H9 (cell line): ENCODE data around the gene KPNA1. TPM values are rescaled to one million over a fixed set of nuclear protein-coding genes. Genes with fewer than 3 reads are reported as not detected.

Source experiments
- DNase-seq: peaks from one replicate; pipeline ENCODE4 v3.0.0-alpha.2; 2017
- H2AFZ ChIP-seq: one replicate; pipeline ENCODE4 v1.6.1; 2013; ENCODE audit warnings: mild to moderate bottlenecking, low read length, control low read depth, moderate library complexity
- H2AK5ac ChIP-seq: 2 replicates; pipeline ENCODE4 v1.6.1; 2013; ENCODE audit warnings: low read length, control low read depth, mixed read lengths; ENCODE audit not compliant: insufficient read length
- H2BK120ac ChIP-seq: one replicate; pipeline ENCODE4 v1.6.1; 2013; ENCODE audit warnings: low read depth, mild to moderate bottlenecking, low read length, control low read depth, inconsistent platforms; ENCODE audit not compliant: poor library complexity, severe bottlenecking
- H2BK12ac ChIP-seq: 2 replicates; pipeline ENCODE4 v1.6.1; 2013; ENCODE audit warnings: low read length, control low read depth, mixed read lengths, low read depth; ENCODE audit not compliant: insufficient read length
- H2BK15ac ChIP-seq: 2 replicates; pipeline ENCODE4 v1.6.1; 2013; ENCODE audit warnings: low read depth, low read length, control low read depth
- H2BK20ac ChIP-seq: one replicate; pipeline ENCODE4 v1.6.1; 2013; ENCODE audit warnings: low read depth, mild to moderate bottlenecking, low read length, control low read depth, inconsistent platforms; ENCODE audit not compliant: poor library complexity, severe bottlenecking
- H2BK5ac ChIP-seq: 2 replicates; pipeline ENCODE4 v1.6.1; 2013; ENCODE audit warnings: low read length, control low read depth, mixed read lengths; ENCODE audit not compliant: insufficient read length
- H3K14ac ChIP-seq: 2 replicates; pipeline ENCODE4 v1.6.1; 2013; ENCODE audit warnings: low read length, control low read depth; ENCODE audit not compliant: insufficient read depth
- H3K18ac ChIP-seq: 2 replicates; pipeline ENCODE4 v1.6.1; 2013; ENCODE audit warnings: low read depth, mild to moderate bottlenecking, mixed read lengths, low read length, control low read depth; ENCODE audit not compliant: insufficient read length
- H3K23ac ChIP-seq: 2 replicates; pipeline ENCODE4 v1.6.1; 2013; ENCODE audit warnings: low read length, control low read depth, mixed read lengths, low read depth; ENCODE audit not compliant: insufficient read length
- H3K23me2 ChIP-seq: 2 replicates; pipeline ENCODE4 v1.6.1; 2013; ENCODE audit warnings: low read depth, mild to moderate bottlenecking, mixed read lengths, low read length, control low read depth; ENCODE audit not compliant: insufficient read length, poor library complexity, severe bottlenecking
- H3K27ac ChIP-seq: 2 replicates; pipeline ENCODE4 v1.5.1; 2013; ENCODE audit warnings: low read length, control low read depth, mixed read lengths, low read depth; ENCODE audit not compliant: insufficient read length
- H3K27me3 ChIP-seq: 2 replicates; pipeline ENCODE4 v1.6.1; 2013; ENCODE audit warnings: low read length, control low read depth, inconsistent platforms; ENCODE audit not compliant: insufficient read depth
- H3K4ac ChIP-seq: 2 replicates; pipeline ENCODE4 v1.6.1; 2013; ENCODE audit warnings: low read depth, mild to moderate bottlenecking, control low read depth, inconsistent platforms, low read length, moderate library complexity
- H3K4me1 ChIP-seq: 2 replicates; pipeline ENCODE4 v1.6.1; 2013; ENCODE audit warnings: low read length, control low read depth, inconsistent platforms; ENCODE audit not compliant: insufficient read depth
- H3K4me2 ChIP-seq: 2 replicates; pipeline ENCODE4 v1.6.1; 2013; ENCODE audit warnings: low read length, control low read depth, mixed read lengths; ENCODE audit not compliant: insufficient read length, insufficient read depth
- H3K56ac ChIP-seq: 2 replicates; pipeline ENCODE4 v1.6.1; 2013; ENCODE audit warnings: low read depth, mild to moderate bottlenecking, mixed read lengths, low read length, control low read depth; ENCODE audit not compliant: insufficient read length
- H3K79me1 ChIP-seq: 2 replicates; pipeline ENCODE4 v1.6.1; 2013; ENCODE audit warnings: low read depth, mild to moderate bottlenecking, moderate library complexity, low read length, control low read depth, inconsistent platforms; ENCODE audit not compliant: insufficient read depth, poor library complexity, severe bottlenecking
- H3K79me2 ChIP-seq: 2 replicates; pipeline ENCODE4 v1.6.1; 2013; ENCODE audit warnings: low read length, control low read depth, inconsistent platforms; ENCODE audit not compliant: insufficient read depth
- H3K9ac ChIP-seq: 2 replicates; pipeline ENCODE4 v1.6.1; 2013; ENCODE audit warnings: low read length, control low read depth, mixed read lengths; ENCODE audit not compliant: insufficient read length; ENCODE audit errors: extremely low read depth
- H3K9me3 ChIP-seq: one replicate; pipeline ENCODE4 v1.6.1; 2013; ENCODE audit warnings: low read depth, low read length, inconsistent platforms; ENCODE audit not compliant: control insufficient read depth
- H3T11ph ChIP-seq: one replicate; pipeline ENCODE4 v1.6.1; 2013; ENCODE audit warnings: mild to moderate bottlenecking, low read length, control low read depth, inconsistent platforms
- H4K20me1 ChIP-seq: one replicate; pipeline ENCODE4 v1.6.1; 2013; ENCODE audit not compliant: control insufficient read depth, insufficient read length, insufficient read depth
- H4K5ac ChIP-seq: 2 replicates; pipeline ENCODE4 v1.6.1; 2013; ENCODE audit warnings: low read depth, mild to moderate bottlenecking, mixed read lengths, low read length, control low read depth; ENCODE audit not compliant: insufficient read length
- H4K8ac ChIP-seq: replicated peaks from 2 replicates; pipeline ENCODE4 v1.6.1; 2013; ENCODE audit warnings: low read length, control low read depth, mixed read lengths, low read depth; ENCODE audit not compliant: insufficient read length
- H4K91ac ChIP-seq: 2 replicates; pipeline ENCODE4 v1.6.1; 2013; ENCODE audit warnings: low read depth, mild to moderate bottlenecking, moderate library complexity, mixed read lengths, low read length, control low read depth; ENCODE audit not compliant: insufficient read length
- H3K27ac Mint-ChIP-seq, 3 experiments: 2 replicates in 2 of 3; 3 replicates in 1 of 3; pipeline ENCODE4 v1.8.0; 2020 to 2021; ENCODE audit warnings: mixed read lengths in 3 of 3, mild to moderate bottlenecking in 1 of 3, moderate library complexity in 1 of 3
- H3K27me3 Mint-ChIP-seq: 2 replicates; pipeline ENCODE4 v1.8.0; 2021; ENCODE audit warnings: low read depth, mild to moderate bottlenecking, moderate library complexity, mixed read lengths
- H3K36me3 Mint-ChIP-seq, 3 experiments: 2 replicates in 2 of 3; 3 replicates in 1 of 3; pipeline ENCODE4 v1.8.0; 2020 to 2021; ENCODE audit warnings: low read depth in 3 of 3, mixed read lengths in 3 of 3; ENCODE audit not compliant: insufficient read depth in 1 of 3
- H3K4me1 Mint-ChIP-seq, 2 experiments: 2 replicates each; pipeline ENCODE4 v1.8.0; 2020; ENCODE audit warnings: mixed read lengths in 2 of 2
- H3K4me3 Mint-ChIP-seq, 2 experiments: 2 replicates in 1 of 2; 3 replicates in 1 of 2; pipeline ENCODE4 v1.8.0; 2020 to 2021; ENCODE audit warnings: mild to moderate bottlenecking in 2 of 2, mixed read lengths in 2 of 2, moderate library complexity in 1 of 2
- H3K9me3 Mint-ChIP-seq, 2 experiments: 2 replicates in 1 of 2; 3 replicates in 1 of 2; pipeline ENCODE4 v1.8.0; 2020; ENCODE audit warnings: mild to moderate bottlenecking in 2 of 2, mixed read lengths in 2 of 2, moderate library complexity in 1 of 2
- WGBS: extraction: QIAGEN DNeasy Blood & Tissue Kit; methylation state at CpG from one replicate; pipeline ENCODE4 v1.1.7; 2013; ENCODE audit warnings: missing lambda C conversion rate, low lambda C conversion rate, mixed read lengths; ENCODE audit not compliant: insufficient read length; ENCODE audit errors: extremely low coverage; 5-methylcytosine and 5-hydroxymethylcytosine counted together
- total RNA-seq: library from RNA; stranded (reverse); gene quantifications from 2 replicates; pipeline ENCODE4 v1.2.1, GENCODE V29; 2021
- TF ChIP-seq, protein P1 (sequence below): fragments of 200-600 bp; sonication (generic); conservative IDR thresholded peaks from 3 replicates; pipeline ENCODE4 v1.8.0; 2021; ENCODE audit warnings: antibody characterized with exemption, mild to moderate bottlenecking

Gene KPNA1
- total RNA-seq, 1 experiment from 2014 or later = 71.7 TPM

DNA sequence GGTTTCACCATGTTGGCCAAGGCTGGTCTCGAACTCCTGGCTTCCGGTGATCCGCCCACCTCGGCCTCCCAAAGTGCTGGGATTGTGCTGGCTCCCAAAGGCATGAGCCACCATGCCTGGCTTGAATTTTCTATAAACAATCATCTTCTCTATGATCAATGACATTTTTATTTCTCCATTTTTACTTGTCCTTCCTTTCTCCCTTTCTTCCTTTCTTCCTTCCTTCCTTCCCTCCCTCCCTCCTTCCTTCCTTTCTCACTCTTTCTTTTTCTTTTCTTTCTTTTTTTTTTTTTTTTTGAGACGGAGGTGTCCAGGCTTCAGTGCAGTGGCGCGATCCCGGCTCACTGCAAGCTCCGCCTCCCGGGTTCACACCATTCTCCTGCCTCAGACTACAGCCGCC, 8.6 kb upstream of the KPNA1 start:
- no peaks in the 10 kb centered on the region for H3K23me2 ChIP-seq
- Mint-ChIP-seq H3K27me3 (no peaks in the 10 kb centered on the region), H3K27ac (no peak overlapping the region), H3K4me3 (no peak overlapping the region), H3K4me1 (no peaks in the 10 kb centered on the region; a peak in 1 of 4 replicates), H3K36me3 (no peaks in the 10 kb centered on the region), H3K9me3 (no peaks in the 10 kb centered on the region)
- no peaks in the 10 kb centered on the region for H4K20me1 ChIP-seq
- H3K18ac ChIP-seq = no peak overlapping the region
- no peak overlapping the region for H3K56ac ChIP-seq
- no peak overlapping the region for H2AK5ac ChIP-seq
- no peak overlapping the region for H4K91ac ChIP-seq
- no peak overlapping the region for H3K4me2 ChIP-seq
- TF ChIP-seq, protein P1, sequence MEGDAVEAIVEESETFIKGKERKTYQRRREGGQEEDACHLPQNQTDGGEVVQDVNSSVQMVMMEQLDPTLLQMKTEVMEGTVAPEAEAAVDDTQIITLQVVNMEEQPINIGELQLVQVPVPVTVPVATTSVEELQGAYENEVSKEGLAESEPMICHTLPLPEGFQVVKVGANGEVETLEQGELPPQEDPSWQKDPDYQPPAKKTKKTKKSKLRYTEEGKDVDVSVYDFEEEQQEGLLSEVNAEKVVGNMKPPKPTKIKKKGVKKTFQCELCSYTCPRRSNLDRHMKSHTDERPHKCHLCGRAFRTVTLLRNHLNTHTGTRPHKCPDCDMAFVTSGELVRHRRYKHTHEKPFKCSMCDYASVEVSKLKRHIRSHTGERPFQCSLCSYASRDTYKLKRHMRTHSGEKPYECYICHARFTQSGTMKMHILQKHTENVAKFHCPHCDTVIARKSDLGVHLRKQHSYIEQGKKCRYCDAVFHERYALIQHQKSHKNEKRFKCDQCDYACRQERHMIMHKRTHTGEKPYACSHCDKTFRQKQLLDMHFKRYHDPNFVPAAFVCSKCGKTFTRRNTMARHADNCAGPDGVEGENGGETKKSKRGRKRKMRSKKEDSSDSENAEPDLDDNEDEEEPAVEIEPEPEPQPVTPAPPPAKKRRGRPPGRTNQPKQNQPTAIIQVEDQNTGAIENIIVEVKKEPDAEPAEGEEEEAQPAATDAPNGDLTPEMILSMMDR = no peak
- H3K9me3 ChIP-seq = no peaks in the 10 kb centered on the region
- no peak overlapping the region for H4K8ac ChIP-seq
- H2BK5ac ChIP-seq = no peak overlapping the region
- H2BK20ac ChIP-seq = no peak overlapping the region
- H3T11ph ChIP-seq = no peak overlapping the region
- no peak overlapping the region for H3K23ac ChIP-seq
- H4K5ac ChIP-seq = no peak overlapping the region
- no peak overlapping the region for H2AFZ ChIP-seq
- no peak overlapping the region for H2BK120ac ChIP-seq
- H3K79me1 ChIP-seq = no peaks in the 10 kb centered on the region
- no peaks in the 10 kb centered on the region for H3K27me3 ChIP-seq
- no peaks in the 10 kb centered on the region for H3K79me2 ChIP-seq
- no peak overlapping the region for H3K4ac ChIP-seq
- no peak overlapping the region for H3K14ac ChIP-seq
- no peak overlapping the region for H3K27ac ChIP-seq
- no peak overlapping the region for H2BK12ac ChIP-seq
- no CpG with 5 or more reads among the region's 11 CpGs for WGBS
- no peak overlapping the region for H3K9ac ChIP-seq
- H3K4me1 ChIP-seq = no peaks in the 10 kb centered on the region
- no peak overlapping the region for H2BK15ac ChIP-seq
- no peak for DNase-seq
